Suprapubic skin (tissue), 4 donors: Measurements from ENCODE around the gene FBLN1.

Experiments used
- POLR2A ChIP-seq, 2 donors: fragments of 450-650 bp; IDR thresholded peaks; one replicate each; pipeline ENCODE4 v1.6.1; 2017; ENCODE audit warnings: antibody characterized with exemption in 2 of 2, mild to moderate bottlenecking in 2 of 2, moderate library complexity in 2 of 2
- POLR2AphosphoS5 ChIP-seq, 3 donors: sonication (generic); formaldehyde crosslinking; IDR thresholded peaks; one replicate each; pipeline ENCODE4 v1.6.1; 2017; ENCODE audit warnings: antibody characterized with exemption in 3 of 3

DNA sequence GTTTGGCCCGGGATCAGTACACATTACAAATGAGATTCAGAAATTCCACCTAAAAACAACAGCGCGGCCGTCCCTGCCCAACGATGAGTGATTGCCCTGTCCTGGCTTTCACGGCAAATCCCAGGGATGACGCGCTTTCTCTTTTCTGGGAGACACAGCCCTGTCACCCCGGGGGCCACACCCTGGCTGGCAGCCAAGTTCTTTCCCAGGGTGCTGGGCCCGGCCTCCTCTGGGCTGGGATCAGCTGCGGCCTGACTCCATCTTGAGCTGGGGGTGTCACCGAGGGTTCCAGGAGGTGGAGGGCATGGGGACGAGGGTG lies 82.7 kb downstream of the FBLN1 start:
- no peak for TF ChIP-seq POLR2AphosphoS5 (IDR thresholded peaks at IDR 0.05)
- TF ChIP-seq POLR2A (IDR thresholded peaks at IDR 0.05) = no peak
